NCI-H1417 (cell line): ENCODE results near the gene SLC1A1.

Source experiments
- DNase-seq, 3 experiments: peaks; one replicate each; lab custom pipeline; 2025; lab: John Stamatoyannopoulos, UW

SLC1A1 gene

DNA sequence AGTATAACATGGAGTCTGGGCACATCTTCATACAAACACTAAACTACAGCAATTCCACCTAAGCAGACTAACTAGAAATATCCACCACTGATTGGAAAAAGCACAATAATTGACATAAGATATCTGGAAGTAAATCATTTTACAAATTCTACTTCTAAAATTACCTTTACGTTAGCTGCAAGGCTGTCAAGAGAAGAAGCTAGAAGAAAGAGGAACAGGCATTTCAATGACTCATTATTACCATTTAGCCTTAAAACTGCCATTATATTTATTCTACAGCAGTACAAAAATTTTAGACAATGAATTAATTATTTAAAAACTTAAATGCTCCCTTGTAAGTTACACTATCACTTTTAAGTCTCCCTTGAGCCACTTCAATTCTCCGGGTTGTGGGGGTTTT is 128.4 kb downstream of the SLC1A1 start:
- no peak for DNase-seq

DNA sequence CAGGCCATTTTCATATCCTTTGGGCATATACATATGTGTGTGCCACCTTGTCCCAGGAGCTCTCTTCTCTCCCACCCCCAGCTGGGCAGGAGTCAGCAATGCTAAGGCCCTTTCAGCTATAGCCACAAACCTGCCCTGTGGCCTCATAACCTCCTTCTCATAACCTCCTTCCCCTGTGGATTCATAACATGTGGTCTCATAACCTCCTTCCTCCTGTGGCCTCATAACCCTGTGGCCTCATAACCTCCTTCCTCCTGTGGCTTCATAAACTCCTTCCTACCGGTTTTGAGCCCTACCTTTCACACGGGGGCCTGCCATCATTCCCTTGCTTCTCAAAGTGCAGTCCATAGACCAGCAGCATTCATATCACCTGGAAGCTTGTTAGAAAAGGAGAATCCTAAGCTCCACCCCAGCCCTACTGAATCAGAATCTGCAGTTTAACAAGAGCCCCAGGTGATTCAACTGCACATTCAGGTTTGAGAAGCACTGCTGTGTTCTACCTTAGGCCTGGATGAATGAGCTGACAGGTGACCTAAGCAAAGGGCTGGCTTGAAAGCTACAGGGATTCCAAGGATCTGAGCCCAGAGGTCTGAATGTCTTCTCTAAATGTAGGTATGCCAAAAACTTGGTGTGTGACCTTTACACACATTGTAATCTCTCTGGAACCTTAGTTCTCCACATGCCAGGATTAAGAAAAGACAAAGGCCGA is 129.9 kb downstream of the SLC1A1 start:
- no peak for DNase-seq

DNA sequence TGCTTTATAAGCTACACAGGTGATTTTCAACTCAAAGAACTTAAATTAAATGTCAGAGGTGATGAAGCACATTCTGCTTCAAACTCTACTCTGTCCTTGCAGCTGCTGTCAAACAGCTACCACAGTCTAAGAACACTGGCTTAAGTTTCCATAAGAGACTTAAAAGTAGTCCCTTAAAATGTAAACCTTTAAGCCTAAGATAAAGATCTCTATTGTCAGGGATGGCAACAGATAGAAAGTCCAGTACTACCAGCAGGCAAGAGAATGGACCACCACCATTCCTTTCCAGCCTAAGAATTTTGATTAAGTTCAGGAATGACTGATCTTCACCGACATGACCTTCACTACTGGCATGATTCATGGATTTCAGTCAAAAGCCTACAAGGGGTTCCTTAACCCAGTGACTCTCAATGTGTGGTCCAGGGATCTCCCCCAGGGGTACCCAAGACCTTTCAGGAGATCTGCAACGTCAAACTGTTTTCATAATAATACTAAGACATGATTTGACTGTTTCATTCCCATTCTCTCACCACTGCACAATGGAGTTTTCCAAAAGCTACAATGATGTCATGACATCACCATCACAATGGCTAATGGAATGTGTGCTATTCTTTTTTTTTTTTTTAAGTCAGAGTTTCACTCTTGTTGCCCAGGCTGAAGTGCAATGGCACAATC is 130.8 kb downstream of the SLC1A1 start:
- DNase-seq = no peak

DNA sequence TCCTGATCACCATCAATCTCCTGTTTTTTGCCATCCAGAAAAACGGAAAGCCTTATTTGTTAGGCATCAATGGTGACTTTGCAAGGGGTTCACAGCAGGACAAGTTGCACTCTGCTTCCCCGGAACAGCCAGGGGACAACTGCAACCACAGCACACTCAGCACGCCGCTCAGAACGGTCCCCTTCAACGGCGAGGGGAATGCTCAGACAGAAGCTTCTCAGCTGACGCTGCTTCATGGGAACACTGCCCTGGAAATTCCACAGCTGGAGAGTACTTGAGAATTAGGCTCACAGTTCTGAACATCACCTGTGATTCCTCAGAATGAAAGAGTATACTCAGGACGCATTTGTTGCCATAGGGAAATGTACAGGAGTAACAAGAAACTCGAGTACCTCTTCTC is 131.7 kb downstream of the SLC1A1 start:
- DNase-seq = no peak

- DNase-seq = no peak
Measured at GRCh38 chr9:4630836-4631235, 140.6 kb downstream of the SLC1A1 start.
